HL-60 (cell line): ENCODE results near the gene C2CD4C.

Experiments used
- DNase-seq, 2 experiments: peaks; one replicate each; pipeline ENCODE4 v3.0.0-alpha.2; 2010 to 2020; ENCODE audit warnings: low read depth in 1 of 2, low spot score in 1 of 2
- H3K27ac ChIP-seq: fragments of 250-450 bp; sonication (Bioruptor Pico); replicated peaks from 2 replicates; pipeline ENCODE4 v1.5.1; 2020; ENCODE audit warnings: mild to moderate bottlenecking, moderate library complexity
- H3K27me3 ChIP-seq: fragments of 250-450 bp; sonication (Bioruptor Pico); 2 replicates; pipeline ENCODE4 v1.5.1; 2021; ENCODE audit warnings: mild to moderate bottlenecking, moderate library complexity; ENCODE audit not compliant: insufficient read depth, poor library complexity, severe bottlenecking
- H3K4me3 ChIP-seq: replicated peaks from 2 replicates; pipeline ENCODE4 v1.5.1; 2011; ENCODE audit warnings: mild to moderate bottlenecking, control low read depth, low read length; ENCODE audit not compliant: insufficient read depth
- GABPA ChIP-seq: IDR thresholded peaks from 2 replicates; pipeline ENCODE4 v1.6.1; 2012; ENCODE audit warnings: low read depth
- POLR2AphosphoS5 ChIP-seq: IDR thresholded peaks from 2 replicates; pipeline ENCODE4 v1.6.1; 2012; ENCODE audit warnings: low read depth
- SPI1 ChIP-seq: IDR thresholded peaks from 2 replicates; pipeline ENCODE4 v1.6.1; 2012; ENCODE audit warnings: low read depth, mild to moderate bottlenecking, borderline replicate concordance
- TF ChIP-seq, protein P1 (sequence below): IDR thresholded peaks from one replicate; pipeline ENCODE4 v1.5.1; 2011; ENCODE audit warnings: low read length, control low read depth, inconsistent platforms; ENCODE audit not compliant: insufficient read depth
- TF ChIP-seq, protein P2 (sequence below): IDR thresholded peaks from 2 replicates; pipeline ENCODE4 v1.6.1; 2012; ENCODE audit warnings: low read depth; ENCODE audit not compliant: insufficient replicate concordance

The C2CD4C gene

DNA sequence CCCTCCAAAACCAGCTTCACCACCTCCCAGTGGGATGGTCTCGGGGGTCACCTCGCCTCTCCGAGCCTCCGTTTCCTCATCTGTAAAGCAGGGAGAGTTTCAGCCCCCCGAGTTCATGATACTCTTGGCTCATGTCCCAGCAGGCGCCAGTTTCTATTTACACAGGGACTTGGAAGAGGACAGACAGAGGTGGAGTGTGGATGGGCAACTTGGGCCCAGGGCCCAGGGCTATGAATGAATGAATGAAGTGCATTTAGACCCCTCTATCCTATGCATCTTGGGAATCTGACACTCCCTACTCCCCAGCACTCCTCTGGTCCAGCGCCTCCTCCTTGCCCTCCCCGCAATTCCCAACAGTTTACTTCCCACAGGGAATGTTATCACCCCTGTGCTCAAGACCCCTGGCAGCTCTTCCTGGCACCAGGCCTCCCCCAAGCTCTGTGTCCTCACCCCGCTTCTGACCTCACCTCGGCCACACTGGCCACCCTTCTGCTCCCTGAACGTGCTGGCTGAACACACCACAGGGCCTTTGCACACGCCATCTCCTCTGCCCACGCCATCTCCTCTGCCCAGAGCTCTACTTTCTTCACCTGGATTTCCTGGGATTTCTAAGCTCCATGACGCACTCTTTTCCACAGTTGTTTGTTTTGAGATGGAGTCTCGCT, 4.9 kb upstream of the C2CD4C start:
- no peak for DNase-seq
- TF ChIP-seq SPI1, result no peak
- TF ChIP-seq POLR2AphosphoS5, result no peak
- no peak for TF ChIP-seq GABPA
- TF ChIP-seq, protein P1, sequence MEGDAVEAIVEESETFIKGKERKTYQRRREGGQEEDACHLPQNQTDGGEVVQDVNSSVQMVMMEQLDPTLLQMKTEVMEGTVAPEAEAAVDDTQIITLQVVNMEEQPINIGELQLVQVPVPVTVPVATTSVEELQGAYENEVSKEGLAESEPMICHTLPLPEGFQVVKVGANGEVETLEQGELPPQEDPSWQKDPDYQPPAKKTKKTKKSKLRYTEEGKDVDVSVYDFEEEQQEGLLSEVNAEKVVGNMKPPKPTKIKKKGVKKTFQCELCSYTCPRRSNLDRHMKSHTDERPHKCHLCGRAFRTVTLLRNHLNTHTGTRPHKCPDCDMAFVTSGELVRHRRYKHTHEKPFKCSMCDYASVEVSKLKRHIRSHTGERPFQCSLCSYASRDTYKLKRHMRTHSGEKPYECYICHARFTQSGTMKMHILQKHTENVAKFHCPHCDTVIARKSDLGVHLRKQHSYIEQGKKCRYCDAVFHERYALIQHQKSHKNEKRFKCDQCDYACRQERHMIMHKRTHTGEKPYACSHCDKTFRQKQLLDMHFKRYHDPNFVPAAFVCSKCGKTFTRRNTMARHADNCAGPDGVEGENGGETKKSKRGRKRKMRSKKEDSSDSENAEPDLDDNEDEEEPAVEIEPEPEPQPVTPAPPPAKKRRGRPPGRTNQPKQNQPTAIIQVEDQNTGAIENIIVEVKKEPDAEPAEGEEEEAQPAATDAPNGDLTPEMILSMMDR, result no peak
- TF ChIP-seq, protein P2, sequence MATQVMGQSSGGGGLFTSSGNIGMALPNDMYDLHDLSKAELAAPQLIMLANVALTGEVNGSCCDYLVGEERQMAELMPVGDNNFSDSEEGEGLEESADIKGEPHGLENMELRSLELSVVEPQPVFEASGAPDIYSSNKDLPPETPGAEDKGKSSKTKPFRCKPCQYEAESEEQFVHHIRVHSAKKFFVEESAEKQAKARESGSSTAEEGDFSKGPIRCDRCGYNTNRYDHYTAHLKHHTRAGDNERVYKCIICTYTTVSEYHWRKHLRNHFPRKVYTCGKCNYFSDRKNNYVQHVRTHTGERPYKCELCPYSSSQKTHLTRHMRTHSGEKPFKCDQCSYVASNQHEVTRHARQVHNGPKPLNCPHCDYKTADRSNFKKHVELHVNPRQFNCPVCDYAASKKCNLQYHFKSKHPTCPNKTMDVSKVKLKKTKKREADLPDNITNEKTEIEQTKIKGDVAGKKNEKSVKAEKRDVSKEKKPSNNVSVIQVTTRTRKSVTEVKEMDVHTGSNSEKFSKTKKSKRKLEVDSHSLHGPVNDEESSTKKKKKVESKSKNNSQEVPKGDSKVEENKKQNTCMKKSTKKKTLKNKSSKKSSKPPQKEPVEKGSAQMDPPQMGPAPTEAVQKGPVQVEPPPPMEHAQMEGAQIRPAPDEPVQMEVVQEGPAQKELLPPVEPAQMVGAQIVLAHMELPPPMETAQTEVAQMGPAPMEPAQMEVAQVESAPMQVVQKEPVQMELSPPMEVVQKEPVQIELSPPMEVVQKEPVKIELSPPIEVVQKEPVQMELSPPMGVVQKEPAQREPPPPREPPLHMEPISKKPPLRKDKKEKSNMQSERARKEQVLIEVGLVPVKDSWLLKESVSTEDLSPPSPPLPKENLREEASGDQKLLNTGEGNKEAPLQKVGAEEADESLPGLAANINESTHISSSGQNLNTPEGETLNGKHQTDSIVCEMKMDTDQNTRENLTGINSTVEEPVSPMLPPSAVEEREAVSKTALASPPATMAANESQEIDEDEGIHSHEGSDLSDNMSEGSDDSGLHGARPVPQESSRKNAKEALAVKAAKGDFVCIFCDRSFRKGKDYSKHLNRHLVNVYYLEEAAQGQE, result no peak
- Histone ChIP-seq H3K4me3 (no peak overlapping the region), H3K27ac (no peak overlapping the region), H3K27me3 (peaks cover 10% of the 10 kb centered on the region)

DNA sequence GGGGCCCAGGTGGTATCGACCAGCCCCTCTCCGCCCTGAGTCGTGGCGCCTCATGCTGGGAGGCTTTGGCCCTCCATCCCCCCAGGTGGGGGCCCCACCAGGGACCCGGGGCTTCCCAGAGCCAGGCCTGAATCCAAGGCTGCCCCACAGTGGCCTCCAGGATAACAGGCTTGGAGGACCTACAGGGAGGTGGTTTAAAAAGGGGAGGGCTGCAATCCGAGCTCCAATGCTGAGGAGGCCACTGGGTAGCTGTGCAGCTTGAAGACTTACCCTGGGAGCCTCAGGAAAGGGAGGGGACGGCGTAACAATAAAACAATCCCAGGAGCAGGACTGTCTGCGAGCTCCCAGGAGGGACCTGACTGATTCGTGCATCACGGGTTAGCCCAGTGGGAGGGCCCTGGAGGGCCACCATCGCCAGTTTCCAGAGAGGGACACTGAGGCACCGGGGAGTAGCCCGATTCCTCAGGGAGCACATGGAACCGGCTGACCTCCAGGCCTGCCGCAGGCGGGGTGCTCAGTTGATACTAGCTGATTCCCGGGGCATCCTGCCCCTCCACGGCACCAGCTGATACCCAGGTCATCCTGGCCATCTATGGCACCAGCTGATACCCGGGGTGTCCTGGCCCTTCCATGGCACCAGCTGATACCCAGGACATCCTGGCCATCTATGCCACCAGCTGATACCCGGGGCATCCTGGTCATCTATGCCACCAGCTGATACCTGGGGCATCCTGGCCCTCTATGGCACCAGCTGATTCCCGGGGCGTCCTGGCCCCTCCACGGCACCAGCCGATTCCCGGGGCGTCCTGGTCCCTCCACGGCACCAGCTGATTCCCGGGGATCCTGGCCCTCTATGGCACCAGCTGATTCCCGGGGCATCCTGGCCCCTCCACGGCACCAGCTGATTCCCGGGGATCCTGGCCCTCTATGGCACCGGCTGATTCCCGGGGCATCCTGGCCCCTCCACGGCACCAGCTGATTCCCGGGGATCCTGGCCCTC, 3.7 kb upstream of the C2CD4C start:
- DNase-seq, result no peak
- H3K27me3 ChIP-seq, result peaks cover 16% of the 10 kb centered on the region

More for the DNA sequence above, 3.7 kb upstream of the C2CD4C start:
- TF ChIP-seq, protein P1, result no peak
- TF ChIP-seq, protein P2, result no peak
- no peak for TF ChIP-seq SPI1
- TF ChIP-seq GABPA, result no peak
- TF ChIP-seq POLR2AphosphoS5, result no peak
- H3K27ac ChIP-seq, result no peak overlapping the region
- no peak overlapping the region for H3K4me3 ChIP-seq
